HG03460 (cell line): ENCODE results near the gene ERP29.
"Not testable (repeated sequence)": the region's sequence is repeated elsewhere in the genome, so short reads cannot be mapped to it uniquely, and the experiment has no call there.

Experiments
- ATAC-seq: cut with Tn5 transposase; IDR thresholded peaks from one replicate; pipeline ENCODE4 v1.9.1; 2021; ENCODE audit not compliant: unreplicated experiment

The ERP29 gene

GRCh38 chr12:112032292-112032691, 19.1 kb downstream of the ERP29 start:
- no peak for ATAC-seq

- ATAC-seq, result no peak
These were observed 22.1 kb downstream of the ERP29 start for GRCh38 chr12:112035219-112035785.

GRCh38 chr12:112036614-112037013, 23.4 kb downstream of the ERP29 start:
- ATAC-seq, result not testable (repeated sequence)

GRCh38 chr12:112046003-112046402, 32.8 kb downstream of the ERP29 start:
- no peak for ATAC-seq

GRCh38 chr12:112049351-112049750, 36.1 kb downstream of the ERP29 start:
- ATAC-seq, result no peak

- ATAC-seq, result no peak
These were observed 47.9 kb downstream of the ERP29 start for GRCh38 chr12:112061137-112061536.

- no peak for ATAC-seq
These were observed 50.0 kb downstream of the ERP29 start for GRCh38 chr12:112063273-112063672.

GRCh38 chr12:112066566-112066965, 53.3 kb downstream of the ERP29 start:
- no peak for ATAC-seq
